ENCODE results near the gene VPS13A. TPM values are rescaled to one million over a fixed set of nuclear protein-coding genes. Genes with fewer than 3 reads are reported as not detected.

VPS13A gene
- 10 to 100 TPM; 44.3 to 46.7 TPM for total RNA-seq
- polyA plus RNA-seq: 1 to 10 TPM; 2.9 to 4.9 (median 4.0) TPM
- total RNA-seq: 129 to 181 (median 149) reads per million in 6 experiments

DNA sequence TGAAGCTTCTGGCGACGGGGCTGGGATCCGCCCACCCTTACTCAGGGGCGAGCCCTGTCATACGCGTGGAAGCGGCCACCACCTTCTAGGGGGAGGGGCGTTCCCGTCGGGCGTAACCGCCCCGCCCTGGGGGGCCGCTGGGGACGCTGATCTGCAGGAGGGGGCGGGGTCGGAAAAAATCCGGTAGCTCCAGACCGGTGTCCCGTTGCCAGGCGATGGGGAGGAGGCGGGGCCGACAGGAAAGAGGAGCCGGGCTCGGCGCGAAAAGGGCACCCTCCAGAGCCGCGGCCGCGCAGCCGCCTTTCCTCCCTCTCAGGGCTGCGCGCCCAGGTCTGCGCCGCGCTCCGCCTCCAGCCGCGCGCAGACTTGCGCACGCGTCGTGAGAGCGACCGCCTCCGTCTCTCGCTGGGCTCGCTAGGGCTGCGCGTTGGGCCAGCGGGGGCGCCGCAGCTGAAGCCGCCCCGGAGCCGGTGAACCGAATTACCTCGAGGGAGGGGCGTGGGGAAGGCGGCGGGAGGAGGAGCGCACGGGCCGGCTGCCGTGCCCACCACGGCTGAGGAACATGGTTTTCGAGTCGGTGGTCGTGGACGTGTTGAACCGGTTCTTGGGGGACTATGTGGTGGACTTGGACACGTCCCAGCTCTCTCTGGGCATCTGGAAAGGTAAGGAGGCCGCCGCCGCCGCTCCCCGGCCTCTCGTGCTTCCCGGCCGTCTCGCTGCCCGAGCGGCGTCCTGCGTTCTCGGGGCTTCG is at the start of gene VPS13A:
TSS of gene VPS13A (plus strand) at position 392 of the 751 bp plus-strand sequence. CDS start at position 563, 171 bp downstream.
- no peaks in the 10 kb centered on the region for H3K27me3 Mint-ChIP-seq
- H3K4me3 Mint-ChIP-seq: peak within 1 kb of the TSS; percentile 92 to 97 (median 95)
- DNase-seq (peak; percentile 83 to 95 (median 90)), ATAC-seq (peak; percentile 82 to 87)
- POLR2A ChIA-PET: interaction anchor here (1.2 kb wide), 3 partner anchors 9 to 1119 kb away, joined by 3 to 4 read pairs (median 4); partner anchors contain the start of gene PSAT1
- H3K4me1 Mint-ChIP-seq: peaks cover 11 to 32% (median 27%) of the 10 kb centered on the region in 4 donors
- H3K9me3 Mint-ChIP-seq: no peaks in the 10 kb centered on the region
- H3K27ac Mint-ChIP-seq: peak within 1 kb of the TSS; percentile 90 to 98 (median 96)
- no peaks in the 10 kb centered on the region for H3K36me3 Mint-ChIP-seq

DNA sequence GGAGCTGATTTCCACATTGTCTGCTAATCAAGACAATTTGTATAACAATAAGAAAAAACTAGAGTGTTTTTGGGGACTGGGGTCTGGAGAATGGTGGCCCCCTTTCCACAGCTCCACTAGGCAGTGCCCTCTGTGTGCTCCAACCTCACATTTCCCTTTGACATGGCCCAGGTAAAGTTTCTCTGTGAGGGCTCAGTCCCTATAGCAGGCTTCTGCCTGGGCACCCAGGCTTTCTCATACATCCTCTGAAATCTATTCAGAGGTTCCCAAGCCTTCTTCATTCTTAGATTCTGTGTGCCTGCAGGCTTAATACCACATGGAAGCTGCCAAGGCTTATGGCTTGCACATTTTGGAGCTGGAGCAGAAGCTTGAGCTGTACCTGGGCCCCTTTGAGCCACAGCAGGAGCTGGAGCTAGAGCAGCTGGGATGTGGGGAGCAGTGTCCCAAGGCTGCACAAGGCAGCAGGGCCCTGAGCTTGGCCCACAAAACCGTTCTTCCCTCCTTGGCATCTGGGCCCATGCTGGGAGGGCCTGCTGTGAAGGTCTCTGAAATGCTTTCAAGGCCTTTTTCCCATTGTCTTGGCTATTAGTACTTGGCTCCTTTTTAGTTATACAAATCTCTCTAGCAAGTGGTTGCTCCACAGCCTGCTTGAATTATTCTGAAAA is 49.1 kb upstream of the VPS13A start:
- Mint-ChIP-seq H3K4me3 (no peak overlapping the region), H3K36me3 (peaks cover 0 to 10% (median 0%) of the 10 kb centered on the region in 3 donors), H3K27me3 (peaks cover 5 to 47% (median 25%) of the 10 kb centered on the region in 5 donors), H3K9me3 (peaks cover 0 to 17% (median 3%) of the 10 kb centered on the region in 9 donors), H3K4me1 (no peaks in the 10 kb centered on the region), H3K27ac (no peak overlapping the region)
- POLR2A ChIA-PET: no interaction called here
- no peak for ATAC-seq
- no peak for DNase-seq

DNA sequence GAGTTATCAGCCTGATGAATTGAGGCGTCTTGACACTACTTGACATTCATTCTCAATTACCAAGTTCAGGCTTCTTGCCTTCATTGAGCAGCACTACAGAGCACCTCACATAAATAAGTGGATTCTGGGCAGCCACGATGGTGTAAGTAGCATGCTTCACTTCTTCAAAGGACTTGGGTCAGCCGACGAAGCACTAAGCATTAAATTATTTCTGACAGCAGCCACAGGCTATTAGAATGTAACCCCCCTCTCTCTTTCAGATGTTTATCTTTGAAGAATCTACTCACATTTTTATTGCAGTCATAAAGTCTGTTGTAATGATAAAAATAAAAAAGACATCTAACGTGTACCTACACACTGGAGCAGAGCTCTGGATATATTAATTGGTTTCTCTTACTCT is 45.9 kb upstream of the VPS13A start:
- Mint-ChIP-seq H3K4me3 (no peak overlapping the region), H3K4me1 (no peaks in the 10 kb centered on the region), H3K27ac (no peak overlapping the region), H3K9me3 (peaks cover 0 to 11% (median 3%) of the 10 kb centered on the region in 9 donors), H3K27me3 (peaks cover 15 to 35% (median 26%) of the 10 kb centered on the region in 5 donors), H3K36me3 (peaks cover 0 to 6% (median 0%) of the 10 kb centered on the region in 3 donors)
- no peak for ATAC-seq
- POLR2A ChIA-PET: no interaction called here
- no peak for DNase-seq

DNA sequence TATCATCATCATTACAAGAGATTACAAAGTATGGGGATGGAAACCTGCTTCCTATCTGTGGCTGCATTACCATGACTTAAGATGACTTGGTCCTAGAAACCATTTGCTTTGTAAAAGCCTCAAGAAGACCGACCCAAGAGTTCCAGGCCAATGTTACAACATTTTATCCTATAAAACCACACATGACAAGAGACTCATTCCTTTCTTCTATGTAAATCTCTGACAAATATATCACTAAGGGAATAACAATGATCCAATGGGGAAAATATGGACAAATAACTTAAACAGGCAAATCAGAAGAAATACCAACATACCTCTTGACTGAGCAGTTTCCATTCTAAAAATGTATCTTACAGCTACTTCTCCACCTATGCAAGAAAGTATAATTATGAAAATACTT is 44.3 kb upstream of the VPS13A start:
- ATAC-seq (no peak), DNase-seq (no peak)
- peaks cover 16 to 38% (median 23%) of the 10 kb centered on the region in 5 donors for H3K27me3 Mint-ChIP-seq
- peaks cover 0 to 6% (median 0%) of the 10 kb centered on the region in 3 donors for H3K36me3 Mint-ChIP-seq
- H3K9me3 Mint-ChIP-seq: peaks cover 0 to 12% (median 3%) of the 10 kb centered on the region in 9 donors
- H3K4me1 Mint-ChIP-seq: no peaks in the 10 kb centered on the region
- POLR2A ChIA-PET: no interaction called here
- H3K27ac Mint-ChIP-seq: no peak overlapping the region
- no peak overlapping the region for H3K4me3 Mint-ChIP-seq

GRCh38 chr9:77142366-77142765 is 35.0 kb upstream of the VPS13A start:
- peaks cover 0 to 2% (median 0%) of the 10 kb centered on the region in 9 donors for H3K9me3 Mint-ChIP-seq
- H3K36me3 Mint-ChIP-seq: peaks cover 0 to 10% (median 0%) of the 10 kb centered on the region in 3 donors
- DNase-seq: no peak
- no peak overlapping the region for H3K4me3 Mint-ChIP-seq
- H3K27ac Mint-ChIP-seq: no peak overlapping the region
- H3K4me1 Mint-ChIP-seq: no peaks in the 10 kb centered on the region
- POLR2A ChIA-PET: no interaction called here
- no peak for ATAC-seq
- peaks cover 5 to 27% (median 12%) of the 10 kb centered on the region in 5 donors for H3K27me3 Mint-ChIP-seq

DNA sequence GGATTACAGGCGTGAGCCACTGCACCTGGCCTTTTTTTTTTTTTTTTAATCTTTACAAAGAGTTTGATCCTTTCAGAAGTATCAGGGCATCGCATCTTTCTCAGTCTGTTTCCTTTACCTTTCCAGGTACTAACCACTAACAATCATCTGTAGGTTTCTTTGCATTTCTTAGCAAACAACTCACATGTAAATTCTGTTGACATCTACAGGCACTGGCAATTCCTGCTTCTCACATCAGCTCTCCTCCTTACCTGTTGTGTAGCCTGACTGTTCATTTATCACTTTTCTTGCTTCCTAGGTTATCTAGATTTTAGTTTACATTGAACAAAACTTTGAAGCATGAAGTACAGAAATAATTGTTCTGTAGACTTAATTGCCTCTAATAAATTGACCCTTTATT is 27.5 kb upstream of the VPS13A start:
- H3K36me3 Mint-ChIP-seq: no peaks in the 10 kb centered on the region
- no peak for DNase-seq
- no peak overlapping the region for H3K27ac Mint-ChIP-seq
- peaks cover 7 to 26% (median 13%) of the 10 kb centered on the region in 5 donors for H3K27me3 Mint-ChIP-seq
- POLR2A ChIA-PET: no interaction called here
- no peaks in the 10 kb centered on the region for H3K9me3 Mint-ChIP-seq
- H3K4me1 Mint-ChIP-seq: no peaks in the 10 kb centered on the region
- H3K4me3 Mint-ChIP-seq: no peak overlapping the region
- ATAC-seq: no peak

GRCh38 chr9:77152289-77152688 is 25.0 kb upstream of the VPS13A start:
- no peak overlapping the region for H3K4me3 Mint-ChIP-seq
- H3K4me1 Mint-ChIP-seq: no peaks in the 10 kb centered on the region
- DNase-seq (no peak), ATAC-seq (no peak)
- peaks cover 0 to 3% (median 0%) of the 10 kb centered on the region in 9 donors for H3K9me3 Mint-ChIP-seq
- POLR2A ChIA-PET: no interaction called here
- H3K36me3 Mint-ChIP-seq: no peaks in the 10 kb centered on the region
- H3K27ac Mint-ChIP-seq: no peak overlapping the region
- H3K27me3 Mint-ChIP-seq: peaks cover 11 to 31% (median 23%) of the 10 kb centered on the region in 5 donors

- DNase-seq (no peak), ATAC-seq (no peak)
- no peaks in the 10 kb centered on the region for H3K36me3 Mint-ChIP-seq
- no peak overlapping the region for H3K4me3 Mint-ChIP-seq
- no peak overlapping the region for H3K27ac Mint-ChIP-seq
- no peaks in the 10 kb centered on the region for H3K4me1 Mint-ChIP-seq
- H3K27me3 Mint-ChIP-seq: peaks cover 17 to 24% (median 19%) of the 10 kb centered on the region in 5 donors
- POLR2A ChIA-PET: no interaction called here
- peaks cover 0 to 3% (median 0%) of the 10 kb centered on the region in 9 donors for H3K9me3 Mint-ChIP-seq
These were observed 20.5 kb upstream of the VPS13A start for GRCh38 chr9:77156646-77157371.

DNA sequence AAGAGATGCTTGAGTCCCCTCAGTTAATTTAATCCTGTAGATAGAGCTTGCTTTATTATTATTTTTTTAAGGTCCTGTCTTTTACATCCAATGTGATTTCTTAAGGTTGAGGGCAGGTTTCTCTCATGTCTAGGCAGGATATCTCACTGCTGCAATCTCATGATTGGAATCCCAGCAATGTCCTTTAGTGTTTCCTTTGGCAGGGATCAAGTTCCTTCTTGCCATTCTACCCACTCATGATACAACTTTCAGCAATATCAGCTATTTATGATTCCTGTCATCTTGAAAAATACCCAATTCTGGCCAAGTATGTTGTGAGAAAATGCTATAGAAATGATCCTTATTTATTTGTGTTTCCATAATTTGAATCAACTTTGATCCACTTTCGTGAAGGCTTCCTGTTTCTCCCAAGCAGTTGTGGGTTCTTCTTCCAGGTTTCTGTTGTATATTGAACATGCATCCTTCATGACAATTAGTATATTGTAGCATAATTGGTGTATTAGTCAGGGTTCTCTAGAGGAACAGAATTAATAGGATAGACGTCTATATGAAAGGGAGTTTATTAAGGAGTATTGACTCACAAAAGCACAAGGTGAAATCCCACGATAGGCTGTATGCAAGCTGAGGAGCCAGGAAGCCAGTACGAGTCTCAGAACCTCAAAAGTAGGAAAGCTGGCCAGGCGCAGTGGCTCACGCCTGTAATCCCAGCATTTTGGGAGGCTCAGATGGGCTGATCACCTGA is 18.4 kb upstream of the VPS13A start:
- no peak overlapping the region for H3K4me3 Mint-ChIP-seq
- ATAC-seq: no peak

DNA sequence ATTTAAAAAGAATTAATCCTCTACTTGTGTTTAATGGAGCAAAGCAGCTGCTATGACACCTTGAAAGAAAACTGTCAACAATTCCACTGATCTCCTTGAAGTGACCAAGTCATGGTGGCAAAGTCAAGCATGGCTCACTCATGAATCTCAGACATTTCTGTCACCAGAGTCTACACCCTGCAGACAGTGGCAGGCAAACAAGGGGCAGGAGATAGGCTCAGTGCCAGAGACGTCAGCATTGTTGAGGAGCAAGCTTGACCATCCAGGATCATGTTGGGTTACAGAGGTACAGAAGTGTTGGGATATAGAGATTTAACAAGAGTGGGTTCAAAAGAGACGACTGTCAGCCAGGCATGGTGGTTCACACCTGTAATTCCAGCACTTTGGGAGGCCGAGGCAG is 16.1 kb upstream of the VPS13A start:
- Mint-ChIP-seq H3K4me3 (no peak overlapping the region), H3K27ac (no peak overlapping the region), H3K27me3 (peaks cover 0 to 8% (median 6%) of the 10 kb centered on the region in 5 donors), H3K9me3 (no peaks in the 10 kb centered on the region), H3K36me3 (no peaks in the 10 kb centered on the region), H3K4me1 (no peaks in the 10 kb centered on the region)
- ATAC-seq (no peak), DNase-seq (no peak)
- POLR2A ChIA-PET: no interaction called here

More for the DNA sequence above, 18.4 kb upstream of the VPS13A start:
- peaks cover 0 to 3% (median 0%) of the 10 kb centered on the region in 9 donors for H3K9me3 Mint-ChIP-seq
- POLR2A ChIA-PET: interaction anchor here (0.7 kb wide), 1 partner anchor 15 kb away, joined by 3 read pairs; no protein-coding TSS in a partner anchor
- peaks cover 10 to 15% (median 13%) of the 10 kb centered on the region in 5 donors for H3K27me3 Mint-ChIP-seq
- no peaks in the 10 kb centered on the region for H3K36me3 Mint-ChIP-seq
- H3K4me1 Mint-ChIP-seq: no peaks in the 10 kb centered on the region
- DNase-seq: no peak
- no peak overlapping the region for H3K27ac Mint-ChIP-seq

GRCh38 chr9:77161966-77162365 is 15.4 kb upstream of the VPS13A start:
- peaks cover 0 to 7% (median 6%) of the 10 kb centered on the region in 5 donors for H3K27me3 Mint-ChIP-seq
- no peaks in the 10 kb centered on the region for H3K9me3 Mint-ChIP-seq
- H3K4me3 Mint-ChIP-seq: no peak overlapping the region
- no peak for ATAC-seq
- DNase-seq: no peak
- no peak overlapping the region for H3K27ac Mint-ChIP-seq
- POLR2A ChIA-PET: no interaction called here
- no peaks in the 10 kb centered on the region for H3K4me1 Mint-ChIP-seq
- H3K36me3 Mint-ChIP-seq: no peaks in the 10 kb centered on the region

DNA sequence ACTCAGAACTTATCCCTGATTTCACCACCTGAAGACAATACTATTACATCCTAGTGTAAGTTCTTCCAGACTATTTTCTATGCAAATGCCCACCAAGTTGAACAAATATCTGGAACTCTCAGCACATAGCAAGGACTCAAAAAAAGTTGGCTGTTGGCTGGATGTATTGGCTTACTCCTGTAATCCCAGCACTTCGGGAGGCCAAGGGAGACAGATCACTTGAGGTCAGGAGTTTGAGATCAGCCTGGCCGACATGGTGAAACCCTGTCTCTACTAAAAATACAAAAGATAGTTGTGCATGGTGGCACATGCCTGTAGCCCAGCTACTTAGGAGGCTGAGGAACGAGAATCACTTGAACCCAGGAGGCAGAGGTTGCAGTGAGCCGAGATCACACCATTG is 15.0 kb upstream of the VPS13A start:
- H3K4me1 Mint-ChIP-seq: peaks cover 0 to under 1% (median 0%) of the 10 kb centered on the region in 4 donors
- no peaks in the 10 kb centered on the region for H3K9me3 Mint-ChIP-seq
- ATAC-seq: no peak
- H3K27ac Mint-ChIP-seq: no peak overlapping the region
- H3K4me3 Mint-ChIP-seq: no peak overlapping the region
- H3K27me3 Mint-ChIP-seq: peaks cover 0 to 7% (median 6%) of the 10 kb centered on the region in 5 donors
- DNase-seq: no peak
- POLR2A ChIA-PET: no interaction called here
- H3K36me3 Mint-ChIP-seq: no peaks in the 10 kb centered on the region

Measured in naive thymus-derived CD8-positive, alpha-beta T cell (primary cell).